ENCODE data around the gene ADAM12.

ADAM12 gene

DNA sequence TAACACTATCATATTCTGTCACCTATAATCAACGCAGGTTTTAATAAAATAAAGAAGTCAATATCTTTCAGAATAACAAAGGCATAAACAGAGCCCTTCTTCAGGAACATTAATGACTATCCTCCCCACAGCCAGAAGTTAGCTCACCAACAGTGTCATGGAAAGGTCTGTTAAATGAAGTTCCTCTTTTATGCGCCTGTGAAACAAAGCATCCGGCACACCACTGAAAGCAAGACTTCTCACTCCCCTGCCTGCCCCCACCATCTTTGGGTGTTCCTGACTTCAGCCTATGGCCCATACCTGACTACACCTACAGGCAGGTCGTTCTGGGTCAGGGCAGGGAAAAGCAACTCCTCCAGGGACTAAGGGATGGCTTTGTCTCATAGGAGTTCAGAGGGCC lies 286.5 kb downstream of the ADAM12 start:
- Histone ChIP-seq H3F3A (ENCODE audit: insufficient read depth, low read length) (no peaks in the 10 kb centered on the region), H2AFZ (ENCODE audit: low read length) (no peak overlapping the region), H3K27me3 (replicated peaks; ENCODE audit: insufficient read depth, low read length) (0 out of 2 replicates have a peak, but pooled peaks cover 7% of the 10 kb centered on the region), H3K36me3 (replicated peaks; ENCODE audit: insufficient read depth, low read length) (no peaks in the 10 kb centered on the region), H3K4me1 (ENCODE audit: low read length) (no peaks in the 10 kb centered on the region), H3K79me2 (ENCODE audit: low read length) (no peaks in the 10 kb centered on the region), H3K4me2 (ENCODE audit: low read depth, low read length) (no peak overlapping the region), H3K27ac (ENCODE audit: low read length) (no peak overlapping the region), H3K9me2 (replicated peaks; ENCODE audit: insufficient read depth, low read length) (no peaks in the 10 kb centered on the region), H4K20me1 (ENCODE audit: insufficient read depth, low read length) (no peaks in the 10 kb centered on the region), H3K9me3 (replicated peaks; ENCODE audit: insufficient read depth, low read length) (no peaks in the 10 kb centered on the region), H3K9ac (ENCODE audit: low read length) (no peak overlapping the region), H3K4me3 (ENCODE audit: low read length) (no peak overlapping the region)
- no peak for DNase-seq
- no peak for TF ChIP-seq CTCF (IDR thresholded peaks at IDR 0.05; ENCODE audit: low read length)
- no peak for TF ChIP-seq EZH2phosphoT487 (IDR thresholded peaks at IDR 0.05; ENCODE audit: low read length)

- Histone ChIP-seq H3K79me2 (ENCODE audit: low read length) (no peaks in the 10 kb centered on the region), H3K9ac (ENCODE audit: low read length) (no peak overlapping the region), H3K9me3 (replicated peaks; ENCODE audit: insufficient read depth, low read length) (no peaks in the 10 kb centered on the region), H3K4me1 (ENCODE audit: low read length) (no peaks in the 10 kb centered on the region), H3K4me3 (ENCODE audit: low read length) (no peak overlapping the region), H2AFZ (ENCODE audit: low read length) (no peak overlapping the region), H3K4me2 (ENCODE audit: low read depth, low read length) (no peak overlapping the region), H3K36me3 (replicated peaks; ENCODE audit: insufficient read depth, low read length) (no peaks in the 10 kb centered on the region), H3F3A (ENCODE audit: insufficient read depth, low read length) (no peaks in the 10 kb centered on the region), H4K20me1 (ENCODE audit: insufficient read depth, low read length) (no peaks in the 10 kb centered on the region), H3K9me2 (replicated peaks; ENCODE audit: insufficient read depth, low read length) (no peaks in the 10 kb centered on the region), H3K27ac (ENCODE audit: low read length) (no peak overlapping the region), H3K27me3 (replicated peaks; ENCODE audit: insufficient read depth, low read length) (0 out of 2 replicates have a peak, but pooled peaks cover 7% of the 10 kb centered on the region)
- TF ChIP-seq EZH2 (optimal IDR thresholded peaks at IDR 0.05; ENCODE audit: low read depth, low read length), result no peak
- no peak for TF ChIP-seq CTCF (IDR thresholded peaks at IDR 0.05; ENCODE audit: low read length)
- TF ChIP-seq EZH2phosphoT487 (IDR thresholded peaks at IDR 0.05; ENCODE audit: low read length), result no peak
- no peak for DNase-seq
Observed at GRCh38 chr10:126101325-126101724, 287.0 kb downstream of the ADAM12 start.

GRCh38 chr10:126099366-126099765 lies 288.9 kb downstream of the ADAM12 start:
- H2AFZ ChIP-seq (ENCODE audit: low read length), result no peak overlapping the region
- H3K27ac ChIP-seq (ENCODE audit: low read length), result no peak overlapping the region
- no peaks in the 10 kb centered on the region for H4K20me1 ChIP-seq (ENCODE audit: insufficient read depth, low read length)
- no peak for DNase-seq
- TF ChIP-seq CTCF (IDR thresholded peaks at IDR 0.05; ENCODE audit: low read length), result no peak
- no peak for TF ChIP-seq EZH2phosphoT487 (IDR thresholded peaks at IDR 0.05; ENCODE audit: low read length)
- no peaks in the 10 kb centered on the region for H3K79me2 ChIP-seq (ENCODE audit: low read length)
- H3K27me3 ChIP-seq (replicated peaks; ENCODE audit: insufficient read depth, low read length), result 0 out of 2 replicates have a peak, but pooled peaks cover 7% of the 10 kb centered on the region
- no peaks in the 10 kb centered on the region for H3K4me1 ChIP-seq (ENCODE audit: low read length)
- no peaks in the 10 kb centered on the region for H3K36me3 ChIP-seq (replicated peaks; ENCODE audit: insufficient read depth, low read length)
- H3F3A ChIP-seq (ENCODE audit: insufficient read depth, low read length), result no peaks in the 10 kb centered on the region
- H3K4me3 ChIP-seq (ENCODE audit: low read length), result no peak overlapping the region
- no peak overlapping the region for H3K9ac ChIP-seq (ENCODE audit: low read length)
- no peaks in the 10 kb centered on the region for H3K9me2 ChIP-seq (replicated peaks; ENCODE audit: insufficient read depth, low read length)
- H3K4me2 ChIP-seq (ENCODE audit: low read depth, low read length), result no peak overlapping the region
- H3K9me3 ChIP-seq (replicated peaks; ENCODE audit: insufficient read depth, low read length), result no peaks in the 10 kb centered on the region
